ENCODE results near the gene CDC42BPA. TPM values are rescaled to one million over a fixed set of nuclear protein-coding genes. Genes with fewer than 3 reads are reported as not detected.

Gene CDC42BPA
- total RNA-seq, 1 experiment from 2014 or later: 25.2 TPM

DNA sequence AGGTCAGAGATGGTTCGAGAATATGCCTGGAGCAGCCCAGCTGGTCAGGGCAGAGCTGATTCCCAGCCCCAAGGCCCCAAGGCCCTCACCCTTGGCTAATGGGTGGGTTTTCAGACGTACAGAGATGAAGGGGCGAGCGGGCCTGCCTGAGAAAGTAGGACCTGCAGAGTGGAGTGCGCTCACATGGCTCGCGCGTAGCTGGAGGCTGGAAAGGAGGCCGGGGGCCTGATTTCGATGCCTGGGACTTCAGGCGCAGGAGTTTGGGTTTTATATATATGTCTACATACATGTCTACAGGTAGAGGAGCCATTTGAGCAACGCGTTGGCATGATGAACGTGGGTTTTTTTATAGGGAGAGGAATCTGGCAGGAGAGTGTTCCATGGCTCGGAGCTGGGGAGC is 369.3 kb downstream of the CDC42BPA start (continued):
- TF ChIP-seq PRRX2 (CRISPR knock-in tag; IDR thresholded peaks at IDR 0.05) (no peak), TEAD4 (CRISPR knock-in tag; IDR thresholded peaks at IDR 0.05) (no peak)
- TF ChIP-seq, protein P1, sequence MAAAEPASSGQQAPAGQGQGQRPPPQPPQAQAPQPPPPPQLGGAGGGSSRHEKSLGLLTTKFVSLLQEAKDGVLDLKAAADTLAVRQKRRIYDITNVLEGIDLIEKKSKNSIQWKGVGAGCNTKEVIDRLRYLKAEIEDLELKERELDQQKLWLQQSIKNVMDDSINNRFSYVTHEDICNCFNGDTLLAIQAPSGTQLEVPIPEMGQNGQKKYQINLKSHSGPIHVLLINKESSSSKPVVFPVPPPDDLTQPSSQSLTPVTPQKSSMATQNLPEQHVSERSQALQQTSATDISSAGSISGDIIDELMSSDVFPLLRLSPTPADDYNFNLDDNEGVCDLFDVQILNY (CRISPR knock-in tag; IDR thresholded peaks at IDR 0.05): no peak
- TF ChIP-seq, protein P2, sequence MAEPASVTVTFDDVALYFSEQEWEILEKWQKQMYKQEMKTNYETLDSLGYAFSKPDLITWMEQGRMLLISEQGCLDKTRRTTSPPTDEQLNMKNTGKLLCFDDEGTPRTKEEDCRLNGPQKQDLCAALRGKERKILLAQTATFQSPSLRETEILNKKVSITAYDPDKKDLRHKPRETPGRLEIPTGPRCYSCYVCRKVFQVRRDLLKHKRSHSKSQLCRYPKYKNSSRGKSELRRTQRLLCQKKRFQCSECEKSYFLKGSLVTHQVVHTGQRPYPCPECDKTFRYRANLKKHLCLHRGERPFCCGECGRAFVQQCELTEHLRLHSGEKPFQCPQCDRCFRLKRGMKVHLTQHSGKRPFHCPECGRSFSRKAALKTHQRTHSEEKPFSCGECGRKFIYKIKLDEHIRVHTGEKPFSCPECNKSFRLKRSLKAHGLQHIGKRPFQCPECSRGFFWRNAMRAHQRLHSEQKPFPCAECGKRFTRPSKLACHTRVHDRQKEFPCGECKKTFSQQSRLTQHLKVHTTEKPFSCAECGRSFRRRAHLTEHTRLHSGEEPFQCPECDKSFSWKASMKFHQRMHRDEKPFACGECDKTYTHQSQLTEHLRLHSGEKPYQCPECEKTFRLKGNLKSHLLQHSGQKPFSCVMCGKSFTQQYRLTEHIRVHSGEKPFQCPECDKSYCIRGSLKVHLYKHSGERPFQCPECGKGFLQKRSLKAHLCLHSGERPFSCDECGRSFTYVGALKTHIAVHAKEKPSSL (CRISPR knock-in tag; conservative IDR thresholded peaks at IDR 0.05): no peak

DNA sequence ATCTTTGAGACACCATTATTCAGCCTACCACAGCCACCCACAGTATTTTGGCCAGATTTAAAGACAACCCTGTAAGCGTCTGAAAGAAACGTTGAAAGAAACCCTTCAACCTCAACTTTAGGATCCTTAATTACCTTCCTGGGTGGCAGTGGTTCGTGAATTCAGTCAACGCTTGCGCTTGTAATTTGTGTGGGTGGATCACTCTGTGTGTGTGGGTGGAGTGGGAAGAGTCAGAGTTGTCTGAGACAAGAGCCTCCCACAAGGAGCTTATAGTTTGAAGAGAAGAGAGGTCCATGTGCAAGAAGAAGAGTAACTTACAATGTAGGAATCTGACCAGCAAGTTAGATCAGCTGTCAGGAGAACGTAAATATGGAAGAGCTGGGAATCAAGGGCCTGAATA is 369.8 kb downstream of the CDC42BPA start:
- H3K27ac Mint-ChIP-seq: no peak overlapping the region
- peaks cover 37% of the 10 kb centered on the region for H3K4me1 Mint-ChIP-seq
- no peak overlapping the region for H3K4me3 Mint-ChIP-seq
- ATAC-seq (no peak), DNase-seq (ENCODE audit: low spot score) (no peak)
- peaks cover 4% of the 10 kb centered on the region for H3K36me3 Mint-ChIP-seq
- ChIA-PET POLR2A (no interaction called here), CTCF (interaction anchor here (1.9 kb wide), 1 partner anchor 340 kb away, joined by 5 read pairs; no protein-coding TSS in a partner anchor)
- TF ChIP-seq, protein P3, sequence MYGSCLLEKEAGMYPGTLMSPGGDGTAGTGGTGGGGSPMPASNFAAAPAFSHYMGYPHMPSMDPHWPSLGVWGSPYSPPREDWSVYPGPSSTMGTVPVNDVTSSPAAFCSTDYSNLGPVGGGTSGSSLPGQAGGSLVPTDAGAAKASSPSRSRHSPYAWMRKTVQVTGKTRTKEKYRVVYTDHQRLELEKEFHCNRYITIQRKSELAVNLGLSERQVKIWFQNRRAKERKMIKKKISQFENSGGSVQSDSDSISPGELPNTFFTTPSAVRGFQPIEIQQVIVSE (CRISPR knock-in tag; IDR thresholded peaks at IDR 0.05; ENCODE audit: borderline replicate concordance): no peak
- TF ChIP-seq, protein P4, sequence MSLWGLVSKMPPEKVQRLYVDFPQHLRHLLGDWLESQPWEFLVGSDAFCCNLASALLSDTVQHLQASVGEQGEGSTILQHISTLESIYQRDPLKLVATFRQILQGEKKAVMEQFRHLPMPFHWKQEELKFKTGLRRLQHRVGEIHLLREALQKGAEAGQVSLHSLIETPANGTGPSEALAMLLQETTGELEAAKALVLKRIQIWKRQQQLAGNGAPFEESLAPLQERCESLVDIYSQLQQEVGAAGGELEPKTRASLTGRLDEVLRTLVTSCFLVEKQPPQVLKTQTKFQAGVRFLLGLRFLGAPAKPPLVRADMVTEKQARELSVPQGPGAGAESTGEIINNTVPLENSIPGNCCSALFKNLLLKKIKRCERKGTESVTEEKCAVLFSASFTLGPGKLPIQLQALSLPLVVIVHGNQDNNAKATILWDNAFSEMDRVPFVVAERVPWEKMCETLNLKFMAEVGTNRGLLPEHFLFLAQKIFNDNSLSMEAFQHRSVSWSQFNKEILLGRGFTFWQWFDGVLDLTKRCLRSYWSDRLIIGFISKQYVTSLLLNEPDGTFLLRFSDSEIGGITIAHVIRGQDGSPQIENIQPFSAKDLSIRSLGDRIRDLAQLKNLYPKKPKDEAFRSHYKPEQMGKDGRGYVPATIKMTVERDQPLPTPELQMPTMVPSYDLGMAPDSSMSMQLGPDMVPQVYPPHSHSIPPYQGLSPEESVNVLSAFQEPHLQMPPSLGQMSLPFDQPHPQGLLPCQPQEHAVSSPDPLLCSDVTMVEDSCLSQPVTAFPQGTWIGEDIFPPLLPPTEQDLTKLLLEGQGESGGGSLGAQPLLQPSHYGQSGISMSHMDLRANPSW (CRISPR knock-in tag; conservative IDR thresholded peaks at IDR 0.05; ENCODE audit: low read depth): no peak
- TF ChIP-seq, protein P5, sequence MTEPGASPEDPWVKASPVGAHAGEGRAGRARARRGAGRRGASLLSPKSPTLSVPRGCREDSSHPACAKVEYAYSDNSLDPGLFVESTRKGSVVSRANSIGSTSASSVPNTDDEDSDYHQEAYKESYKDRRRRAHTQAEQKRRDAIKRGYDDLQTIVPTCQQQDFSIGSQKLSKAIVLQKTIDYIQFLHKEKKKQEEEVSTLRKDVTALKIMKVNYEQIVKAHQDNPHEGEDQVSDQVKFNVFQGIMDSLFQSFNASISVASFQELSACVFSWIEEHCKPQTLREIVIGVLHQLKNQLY (CRISPR knock-in tag; IDR thresholded peaks at IDR 0.05): no peak
- TF ChIP-seq ZNF232 (CRISPR knock-in tag; IDR thresholded peaks at IDR 0.05) (no peak), RELA (CRISPR knock-in tag; IDR thresholded peaks at IDR 0.05; ENCODE audit: borderline replicate concordance) (no peak), CREM (CRISPR knock-in tag; IDR thresholded peaks at IDR 0.05) (no peak)
- peaks cover 8% of the 10 kb centered on the region for H3K9me3 Mint-ChIP-seq
- no peaks in the 10 kb centered on the region for H3K27me3 Mint-ChIP-seq (ENCODE audit: low read depth)

DNA sequence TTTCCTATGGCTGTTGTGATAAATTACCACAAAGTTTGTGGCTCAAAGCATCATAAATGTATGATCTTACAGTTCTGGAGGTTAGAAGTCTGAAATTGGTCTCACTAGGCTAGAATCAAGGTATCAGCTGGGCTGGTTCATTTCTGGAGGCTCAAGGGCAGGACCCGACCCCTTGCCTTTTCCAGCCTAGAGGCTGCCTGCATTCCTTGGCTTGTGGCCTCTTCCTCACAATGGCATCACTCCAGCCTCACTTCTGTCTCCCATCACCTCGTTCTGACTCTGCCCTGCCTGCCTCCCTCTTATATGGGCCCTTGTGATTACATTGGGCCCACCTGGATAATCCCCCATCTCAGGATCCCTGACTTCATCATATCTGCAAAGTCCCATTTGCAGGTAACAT is 370.2 kb downstream of the CDC42BPA start:
- H3K27ac Mint-ChIP-seq: no peak overlapping the region
- H3K4me3 Mint-ChIP-seq: no peak overlapping the region
- peaks cover 4% of the 10 kb centered on the region for H3K36me3 Mint-ChIP-seq
- TF ChIP-seq, protein P6, sequence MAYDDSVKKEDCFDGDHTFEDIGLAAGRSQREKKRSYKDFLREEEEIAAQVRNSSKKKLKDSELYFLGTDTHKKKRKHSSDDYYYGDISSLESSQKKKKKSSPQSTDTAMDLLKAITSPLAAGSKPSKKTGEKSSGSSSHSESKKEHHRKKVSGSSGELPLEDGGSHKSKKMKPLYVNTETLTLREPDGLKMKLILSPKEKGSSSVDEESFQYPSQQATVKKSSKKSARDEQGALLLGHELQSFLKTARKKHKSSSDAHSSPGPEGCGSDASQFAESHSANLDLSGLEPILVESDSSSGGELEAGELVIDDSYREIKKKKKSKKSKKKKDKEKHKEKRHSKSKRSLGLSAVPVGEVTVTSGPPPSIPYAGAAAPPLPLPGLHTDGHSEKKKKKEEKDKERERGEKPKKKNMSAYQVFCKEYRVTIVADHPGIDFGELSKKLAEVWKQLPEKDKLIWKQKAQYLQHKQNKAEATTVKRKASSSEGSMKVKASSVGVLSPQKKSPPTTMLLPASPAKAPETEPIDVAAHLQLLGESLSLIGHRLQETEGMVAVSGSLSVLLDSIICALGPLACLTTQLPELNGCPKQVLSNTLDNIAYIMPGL (CRISPR knock-in tag; IDR thresholded peaks at IDR 0.05): no peak
- TF ChIP-seq HMGA2 (CRISPR knock-in tag; IDR thresholded peaks at IDR 0.05): no peak
- TF ChIP-seq, protein P7, sequence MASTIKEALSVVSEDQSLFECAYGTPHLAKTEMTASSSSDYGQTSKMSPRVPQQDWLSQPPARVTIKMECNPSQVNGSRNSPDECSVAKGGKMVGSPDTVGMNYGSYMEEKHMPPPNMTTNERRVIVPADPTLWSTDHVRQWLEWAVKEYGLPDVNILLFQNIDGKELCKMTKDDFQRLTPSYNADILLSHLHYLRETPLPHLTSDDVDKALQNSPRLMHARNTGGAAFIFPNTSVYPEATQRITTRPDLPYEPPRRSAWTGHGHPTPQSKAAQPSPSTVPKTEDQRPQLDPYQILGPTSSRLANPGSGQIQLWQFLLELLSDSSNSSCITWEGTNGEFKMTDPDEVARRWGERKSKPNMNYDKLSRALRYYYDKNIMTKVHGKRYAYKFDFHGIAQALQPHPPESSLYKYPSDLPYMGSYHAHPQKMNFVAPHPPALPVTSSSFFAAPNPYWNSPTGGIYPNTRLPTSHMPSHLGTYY (CRISPR knock-in tag; IDR thresholded peaks at IDR 0.05): no peak
- no peak for TF ChIP-seq NR1H2 (CRISPR knock-in tag; IDR thresholded peaks at IDR 0.05)
- TF ChIP-seq, protein P5 (CRISPR knock-in tag; IDR thresholded peaks at IDR 0.05): no peak
- TF ChIP-seq, protein P8, sequence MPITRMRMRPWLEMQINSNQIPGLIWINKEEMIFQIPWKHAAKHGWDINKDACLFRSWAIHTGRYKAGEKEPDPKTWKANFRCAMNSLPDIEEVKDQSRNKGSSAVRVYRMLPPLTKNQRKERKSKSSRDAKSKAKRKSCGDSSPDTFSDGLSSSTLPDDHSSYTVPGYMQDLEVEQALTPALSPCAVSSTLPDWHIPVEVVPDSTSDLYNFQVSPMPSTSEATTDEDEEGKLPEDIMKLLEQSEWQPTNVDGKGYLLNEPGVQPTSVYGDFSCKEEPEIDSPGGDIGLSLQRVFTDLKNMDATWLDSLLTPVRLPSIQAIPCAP (CRISPR knock-in tag; IDR thresholded peaks at IDR 0.05): no peak
- TF ChIP-seq NFYB (CRISPR knock-in tag; conservative IDR thresholded peaks at IDR 0.05; ENCODE audit: low read depth): no peak
- no peak for TF ChIP-seq ESRRA (CRISPR knock-in tag; IDR thresholded peaks at IDR 0.05; ENCODE audit: borderline replicate concordance)
- TF ChIP-seq, protein P9, sequence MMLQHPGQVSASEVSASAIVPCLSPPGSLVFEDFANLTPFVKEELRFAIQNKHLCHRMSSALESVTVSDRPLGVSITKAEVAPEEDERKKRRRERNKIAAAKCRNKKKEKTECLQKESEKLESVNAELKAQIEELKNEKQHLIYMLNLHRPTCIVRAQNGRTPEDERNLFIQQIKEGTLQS (CRISPR knock-in tag; conservative IDR thresholded peaks at IDR 0.05): no peak

More for the DNA sequence above, 370.2 kb downstream of the CDC42BPA start:
- no peaks in the 10 kb centered on the region for H3K27me3 Mint-ChIP-seq (ENCODE audit: low read depth)
- peaks cover 8% of the 10 kb centered on the region for H3K9me3 Mint-ChIP-seq
- ATAC-seq: no peak
- DNase-seq (ENCODE audit: low spot score): no peak
- ChIA-PET POLR2A (no interaction called here), CTCF (no interaction called here)
- H3K4me1 Mint-ChIP-seq: peaks cover 37% of the 10 kb centered on the region
